HepG2 (cell line): Measurements from ENCODE around the gene MCC. TPM values are rescaled to one million over a fixed set of nuclear protein-coding genes. Genes with fewer than 3 reads are reported as not detected.

Experiments
- ATAC-seq: fragments of 200-7000 bp; cut with Tn5 transposase; 3 replicates; pipeline ENCODE4 v1.9.1; 2020; ENCODE audit warnings: mild to moderate bottlenecking, moderate library complexity
- BruUV-seq: library from RNA; stranded (reverse); fragments of 400-500 nt; replicated peaks from 2 replicates; lab custom pipeline; 2021; lab: Mats Ljungman, UMichigan
- CTCF ChIA-PET: fragments of 300-600 bp; formaldehyde crosslinking; extraction: SDS; loops from one replicate; lab custom pipeline; 2021; ENCODE audit warnings: low total read pairs, inconsistent platforms, low intra/inter-chr PET ratio; lab: Yijun Ruan, JAX
- POLR2A ChIA-PET: fragments of 350-600 bp; sonication (Branson Sonifier 250); formaldehyde crosslinking; loops from one replicate; lab custom pipeline; 2020; ENCODE audit warnings: antibody characterized with exemption, inconsistent platforms; lab: Yijun Ruan, JAX
- DNase-seq: peaks from one replicate; pipeline ENCODE4 v3.0.0-alpha.2; 2015; ENCODE audit warnings: low spot score
- FAIRE-seq: peaks from 3 replicates; lab custom pipeline; 2011; peaks lifted over from hg19 to GRCh38; lab: Jason Lieb, UNC
- H2AFZ ChIP-seq: one replicate; pipeline ENCODE4 v1.6.1; 2011; ENCODE audit warnings: low read length, inconsistent platforms
- H3K27ac ChIP-seq: fragments of 300-600 bp; 3 replicates; pipeline ENCODE4 v1.8.0; 2011; ENCODE audit warnings: mixed run types, mild to moderate bottlenecking, mixed read lengths, low read length, inconsistent platforms; ENCODE audit not compliant: insufficient read depth; ENCODE audit errors: extremely low read length
- H3K27me3 ChIP-seq, 2 experiments: fragments of 200-600 bp in 1 of 2; 2 replicates in 1 of 2; 3 replicates in 1 of 2; pipeline versions ENCODE4 v1.6.0 to v1.8.0; 2011; ENCODE audit warnings: low read length in 2 of 2, mild to moderate bottlenecking in 2 of 2, moderate library complexity in 2 of 2, inconsistent platforms in 1 of 2; ENCODE audit not compliant: insufficient read depth in 2 of 2, control insufficient read depth in 1 of 2
- H3K36me3 ChIP-seq, 2 experiments: fragments of 200-600 bp in 1 of 2; replicated peaks in 1 of 2; 2 replicates in 1 of 2; 3 replicates in 1 of 2; pipeline versions ENCODE4 v1.5.1 to v1.8.0; 2011; ENCODE audit warnings: low read length in 2 of 2, inconsistent platforms in 1 of 2; ENCODE audit not compliant: insufficient read depth in 2 of 2, control insufficient read depth in 1 of 2
- H3K4me1 ChIP-seq: 2 replicates; pipeline ENCODE4 v1.5.1; 2012; ENCODE audit warnings: low read length, inconsistent platforms; ENCODE audit not compliant: insufficient read depth
- H3K4me2 ChIP-seq: 2 replicates; pipeline ENCODE4 v1.6.0; 2011; ENCODE audit warnings: low read depth, low read length, inconsistent platforms
- H3K4me3 ChIP-seq, 3 experiments: fragments of 200-600 bp in 1 of 3; sonication (generic), shearing (Covaris generic) in 1 of 3; replicated peaks in 1 of 3; 2 replicates each; pipeline ENCODE4 v1.5.1; 2011 to 2016; ENCODE audit warnings: low read length in 3 of 3, inconsistent platforms in 2 of 3, low read depth in 2 of 3, mild to moderate bottlenecking in 2 of 3, control low read depth in 1 of 3, mixed read lengths in 1 of 3; ENCODE audit not compliant: insufficient read depth in 1 of 3
- H3K79me2 ChIP-seq: one replicate; pipeline ENCODE4 v1.6.1; 2011; ENCODE audit warnings: low read length, inconsistent platforms; ENCODE audit not compliant: insufficient read depth
- H3K9ac ChIP-seq: 2 replicates; pipeline ENCODE4 v1.6.0; 2011; ENCODE audit warnings: mild to moderate bottlenecking, low read depth, low read length, inconsistent platforms; ENCODE audit not compliant: insufficient read depth
- H3K9me3 ChIP-seq: 2 replicates; pipeline ENCODE4 v1.5.1; 2012; ENCODE audit warnings: mild to moderate bottlenecking, low read length
- H4K20me1 ChIP-seq: 2 replicates; pipeline ENCODE4 v1.6.0; 2011; ENCODE audit warnings: inconsistent platforms, mild to moderate bottlenecking, low read length, moderate library complexity; ENCODE audit not compliant: insufficient read depth
- DR1 ChIP-seq: sonication (generic); formaldehyde crosslinking; IDR thresholded peaks from 2 replicates; pipeline ENCODE4 v1.8.0; 2021; ENCODE audit warnings: mild to moderate bottlenecking, missing genetic modification reagents, inconsistent platforms
- HDAC6 ChIP-seq: fragments of 200-600 bp; sonication (generic); IDR thresholded peaks from 2 replicates; pipeline ENCODE4 v1.7.0; 2017; ENCODE audit warnings: mild to moderate bottlenecking, antibody characterized with exemption, low read length, low read depth
- ZNF253 ChIP-seq: sonication (generic); formaldehyde crosslinking; IDR thresholded peaks from 2 replicates; pipeline ENCODE4 v1.8.0; 2022; ENCODE audit warnings: mild to moderate bottlenecking, missing genetic modification reagents, borderline replicate concordance
- WGBS: methylation state at CpG from one replicate; pipeline ENCODE4 v1.1.6; 2017; ENCODE audit warnings: low lambda C conversion rate; 5-methylcytosine and 5-hydroxymethylcytosine counted together
- in situ Hi-C: cut with HindIII; loops from 2 replicates; pipeline ENCODE4 v1.10.0; 2017; ENCODE audit warnings: low pct_unique_long_range_greater_than_20kb; ENCODE audit not compliant: extremely low pct_ligation_motif_present
- intact Hi-C: fragments of 100-400 bp; cut with micrococcal nuclease; formaldehyde crosslinking; loops from one replicate; pipeline ENCODE4 v1.10.0; 2022; ENCODE audit not compliant: unreplicated experiment
- polyA plus RNA-seq, 8 experiments: library from polyadenylated mRNA; depleted of rRNA in 3 of 8; stranded (reverse) in 7 of 8; unstranded in 1 of 8; fragments of >200 nt; fragmentation: Illumina TruSeq in 4 of 8; extraction: Trizol in 4 of 8; gene quantifications; 2 replicates each; pipeline versions ENCODE4 v1.2.1 to v1.2.3, GENCODE V29; 2011 to 2016; ENCODE audit warnings: low read depth in 4 of 8, missing spikeins in 1 of 8, mixed read lengths in 1 of 8; ENCODE audit not compliant: insufficient read depth in 1 of 8
- total RNA-seq, 5 experiments: library from RNA; depleted of rRNA; stranded (reverse); fragments of >200 nt; fragmentation: Illumina TruSeq; extraction: Trizol; gene quantifications; 2 replicates each; pipeline ENCODE4 v1.2.3, GENCODE V29; 2016; ENCODE audit warnings: low read depth in 1 of 5
- TF ChIP-seq, protein P1 (sequence below): sonication (generic); formaldehyde crosslinking; IDR thresholded peaks from 2 replicates; pipeline ENCODE4; 2020; ENCODE audit warnings: missing genetic modification reagents, mild to moderate bottlenecking, borderline replicate concordance

The MCC gene
- total and polyA plus RNA-seq, 2 of the 13 experiments (the other 11 are each of a cell fraction or from before 2014, with no cell fraction given) = 0.55 to 2.4 TPM

DNA sequence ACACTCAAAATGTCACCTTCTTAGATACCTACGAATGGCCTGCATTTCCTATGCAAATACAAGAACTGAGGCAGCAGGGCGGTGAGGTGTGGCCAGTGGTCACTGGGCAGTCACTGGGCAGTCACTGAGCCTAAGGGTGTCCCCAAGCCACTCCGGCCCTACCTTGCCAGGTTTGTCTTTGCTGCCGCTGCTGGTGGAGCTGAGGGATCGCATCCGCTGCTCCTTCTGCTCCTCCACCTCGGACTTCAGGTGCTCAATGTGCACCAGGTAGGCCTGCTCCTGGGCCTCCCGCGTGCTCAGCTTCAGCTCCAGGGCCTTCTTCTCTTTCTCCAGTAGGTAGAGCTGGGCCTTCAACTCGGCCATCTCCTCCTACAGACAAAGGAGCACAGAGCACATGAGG is 439.3 kb downstream of the MCC start:
- peak; percentile 43 for ATAC-seq
- intact Hi-C loops (no loop called here), in situ Hi-C loops (loop anchor here (25.0 kb wide), 1 partner anchor 463 kb away; the partner anchor contains the start of gene YTHDC2)
- no peaks in the 10 kb centered on the region for H3K36me3 ChIP-seq
- POLR2A ChIA-PET = no interaction called here
- H3K4me1 ChIP-seq = no peaks in the 10 kb centered on the region
- H3K27me3 ChIP-seq = no peaks in the 10 kb centered on the region
- no TSS peak for BruUV-seq
- TF ChIP-seq HDAC6 (no peak), DR1 (CRISPR knock-in tag) (no peak), ZNF253 (CRISPR knock-in tag) (no peak)
- TF ChIP-seq, protein P1, sequence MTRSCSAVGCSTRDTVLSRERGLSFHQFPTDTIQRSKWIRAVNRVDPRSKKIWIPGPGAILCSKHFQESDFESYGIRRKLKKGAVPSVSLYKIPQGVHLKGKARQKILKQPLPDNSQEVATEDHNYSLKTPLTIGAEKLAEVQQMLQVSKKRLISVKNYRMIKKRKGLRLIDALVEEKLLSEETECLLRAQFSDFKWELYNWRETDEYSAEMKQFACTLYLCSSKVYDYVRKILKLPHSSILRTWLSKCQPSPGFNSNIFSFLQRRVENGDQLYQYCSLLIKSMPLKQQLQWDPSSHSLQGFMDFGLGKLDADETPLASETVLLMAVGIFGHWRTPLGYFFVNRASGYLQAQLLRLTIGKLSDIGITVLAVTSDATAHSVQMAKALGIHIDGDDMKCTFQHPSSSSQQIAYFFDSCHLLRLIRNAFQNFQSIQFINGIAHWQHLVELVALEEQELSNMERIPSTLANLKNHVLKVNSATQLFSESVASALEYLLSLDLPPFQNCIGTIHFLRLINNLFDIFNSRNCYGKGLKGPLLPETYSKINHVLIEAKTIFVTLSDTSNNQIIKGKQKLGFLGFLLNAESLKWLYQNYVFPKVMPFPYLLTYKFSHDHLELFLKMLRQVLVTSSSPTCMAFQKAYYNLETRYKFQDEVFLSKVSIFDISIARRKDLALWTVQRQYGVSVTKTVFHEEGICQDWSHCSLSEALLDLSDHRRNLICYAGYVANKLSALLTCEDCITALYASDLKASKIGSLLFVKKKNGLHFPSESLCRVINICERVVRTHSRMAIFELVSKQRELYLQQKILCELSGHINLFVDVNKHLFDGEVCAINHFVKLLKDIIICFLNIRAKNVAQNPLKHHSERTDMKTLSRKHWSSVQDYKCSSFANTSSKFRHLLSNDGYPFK (CRISPR knock-in tag) = no peak
- H3K9ac ChIP-seq = no peak overlapping the region
- no peak for FAIRE-seq
- H2AFZ ChIP-seq = no peak overlapping the region
- no peaks in the 10 kb centered on the region for H3K79me2 ChIP-seq
- no peaks in the 10 kb centered on the region for H3K9me3 ChIP-seq
- 76% methylated on average over 10 of the region's 10 CpGs for WGBS
- no peak overlapping the region for H3K4me2 ChIP-seq
- H4K20me1 ChIP-seq = no peaks in the 10 kb centered on the region
- no peak overlapping the region for H3K4me3 ChIP-seq
- no peak for DNase-seq
- H3K27ac ChIP-seq = no peak overlapping the region
- CTCF ChIA-PET = no interaction called here
